ENCODE data around the gene RPS3.

RPS3 gene

GRCh38 chr11:75435571-75435925, 36.2 kb downstream of the RPS3 start:
- no peak for DNase-seq

- DNase-seq = no peak
Observed at GRCh38 chr11:75436806-75437205, 37.5 kb downstream of the RPS3 start.

GRCh38 chr11:75437966-75438659, 38.8 kb downstream of the RPS3 start:
- DNase-seq = no peak

GRCh38 chr11:75439026-75439425, 39.7 kb downstream of the RPS3 start:
- DNase-seq = no peak

GRCh38 chr11:75439495-75440120, 40.3 kb downstream of the RPS3 start:
- no peak for DNase-seq

GRCh38 chr11:75440960-75441803, 41.9 kb downstream of the RPS3 start:
- DNase-seq = no peak

- no peak for DNase-seq
Observed at GRCh38 chr11:75441804-75442132, 42.5 kb downstream of the RPS3 start.

GRCh38 chr11:75442161-75442885, 43.0 kb downstream of the RPS3 start:
- no peak for DNase-seq

GRCh38 chr11:75443043-75443442, 43.7 kb downstream of the RPS3 start:
- no peak for DNase-seq

GRCh38 chr11:75445315-75445953, 46.1 kb downstream of the RPS3 start:
- peak; percentile 68 to 82 (median 78) for DNase-seq

GRCh38 chr11:75447415-75447814, 48.1 kb downstream of the RPS3 start:
- no peak for DNase-seq

- DNase-seq = no peak
Observed at GRCh38 chr11:75449271-75449670, 50.0 kb downstream of the RPS3 start.

- DNase-seq = no peak
Observed at GRCh38 chr11:75449776-75450175, 50.5 kb downstream of the RPS3 start.

GRCh38 chr11:75450236-75450635, 50.9 kb downstream of the RPS3 start:
- no peak for DNase-seq

- DNase-seq = peak in 1 of 4 experiments; percentile 40
Observed at GRCh38 chr11:75450826-75451821, 51.8 kb downstream of the RPS3 start.

- DNase-seq = no peak
Observed at GRCh38 chr11:75453916-75454655, 54.8 kb downstream of the RPS3 start.

- no peak for DNase-seq
Observed at GRCh38 chr11:75454987-75455386, 55.7 kb downstream of the RPS3 start.

Measured in suppressor macrophage (primary cell).